ENCODE measurements around the gene PF4V1.

The PF4V1 gene

DNA sequence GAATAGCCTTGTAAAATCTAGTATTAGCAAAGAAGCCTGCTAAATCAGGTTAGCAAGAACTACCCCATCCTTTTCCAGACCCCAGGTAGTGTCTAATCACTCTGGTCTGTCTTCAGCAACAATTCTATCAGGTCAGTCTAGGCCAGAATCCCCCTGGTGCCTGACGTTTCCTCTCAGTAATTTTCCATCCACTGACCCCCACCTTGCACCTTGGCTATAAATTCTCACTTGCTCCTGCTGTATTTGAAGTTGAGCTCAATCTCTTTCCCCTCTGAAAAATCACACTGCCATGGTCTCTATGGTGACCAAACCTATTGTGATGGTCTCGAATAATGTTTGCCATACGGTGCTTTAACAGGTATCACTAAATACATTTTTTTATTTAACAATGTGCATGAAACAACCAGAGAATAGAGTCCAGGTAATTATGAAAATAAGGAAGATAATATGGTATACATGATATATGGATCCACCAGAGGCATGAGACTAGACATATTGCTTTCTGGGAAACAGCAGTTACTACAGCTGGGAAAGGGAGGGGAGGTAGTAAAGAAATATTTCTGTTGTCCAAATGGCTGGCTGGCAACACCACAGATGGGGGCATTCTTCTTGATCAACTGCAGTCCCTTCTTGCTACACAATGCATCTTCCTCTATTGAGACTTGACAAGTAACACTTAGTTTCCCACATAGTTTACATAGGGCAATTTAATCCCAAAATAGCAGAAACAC, 49.9 kb downstream of the PF4V1 start:
- TF ChIP-seq, protein P1, sequence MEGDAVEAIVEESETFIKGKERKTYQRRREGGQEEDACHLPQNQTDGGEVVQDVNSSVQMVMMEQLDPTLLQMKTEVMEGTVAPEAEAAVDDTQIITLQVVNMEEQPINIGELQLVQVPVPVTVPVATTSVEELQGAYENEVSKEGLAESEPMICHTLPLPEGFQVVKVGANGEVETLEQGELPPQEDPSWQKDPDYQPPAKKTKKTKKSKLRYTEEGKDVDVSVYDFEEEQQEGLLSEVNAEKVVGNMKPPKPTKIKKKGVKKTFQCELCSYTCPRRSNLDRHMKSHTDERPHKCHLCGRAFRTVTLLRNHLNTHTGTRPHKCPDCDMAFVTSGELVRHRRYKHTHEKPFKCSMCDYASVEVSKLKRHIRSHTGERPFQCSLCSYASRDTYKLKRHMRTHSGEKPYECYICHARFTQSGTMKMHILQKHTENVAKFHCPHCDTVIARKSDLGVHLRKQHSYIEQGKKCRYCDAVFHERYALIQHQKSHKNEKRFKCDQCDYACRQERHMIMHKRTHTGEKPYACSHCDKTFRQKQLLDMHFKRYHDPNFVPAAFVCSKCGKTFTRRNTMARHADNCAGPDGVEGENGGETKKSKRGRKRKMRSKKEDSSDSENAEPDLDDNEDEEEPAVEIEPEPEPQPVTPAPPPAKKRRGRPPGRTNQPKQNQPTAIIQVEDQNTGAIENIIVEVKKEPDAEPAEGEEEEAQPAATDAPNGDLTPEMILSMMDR (IDR thresholded peaks at IDR 0.05; ENCODE audit: borderline replicate concordance, insufficient read depth, low read depth, low read length), result no peak
- no peak overlapping the region for H3K4me3 ChIP-seq (ENCODE audit: low read depth, low read length)

All from GM12875 (cell line).